Right ventricle myocardium inferior (tissue), 1 donor: ENCODE measurements around the gene EVI2B. TPM values are rescaled to one million over a fixed set of nuclear protein-coding genes. Genes with fewer than 3 reads are reported as not detected.
"Not testable (repeated sequence)": the region's sequence is repeated elsewhere in the genome, so short reads cannot be mapped to it uniquely, and the experiment has no call there.

Experiments used
- ATAC-seq: fragments of 200-7000 bp; cut with Tn5 transposase; one replicate; pipeline ENCODE4 v1.9.1; 2020; ENCODE audit warnings: mild to moderate bottlenecking, moderate library complexity
- DNase-seq: peaks from one replicate; pipeline ENCODE4 v3.0.0; 2021; ENCODE audit errors: missing footprints
- intact Hi-C: fragments of 100-400 bp; cut with DNase I; formaldehyde crosslinking; loops from one replicate; pipeline ENCODE4 v1.11.0; 2022
- total RNA-seq: library from RNA; stranded (reverse); fragmentation: NEBNext Ultra II Directional; extraction: Animal tissue kit (Norgen Biotek cat#: 25700); gene quantifications from one replicate; pipeline ENCODE4 v1.2.1, GENCODE V29; 2021
- donor health status: DM: no; HTN: yes; CAD: no; lungs with severe emphysema.

EVI2B gene
- total RNA-seq, 1 donor from 2014 or later: 2.9 TPM

- DNase-seq, ATAC-seq, intact Hi-C loops: not testable (repeated sequence)
Observed at GRCh38 chr17:31312223-31312622, 1.6 kb downstream of the EVI2B start.

- no peak for DNase-seq
- intact Hi-C loops: no loop called here
- no peak for ATAC-seq
Observed at GRCh38 chr17:31311526-31311925, 2.3 kb downstream of the EVI2B start.

GRCh38 chr17:31310886-31311285 lies 3.0 kb downstream of the EVI2B start:
- ATAC-seq (no peak), DNase-seq (no peak)
- intact Hi-C loops: no loop called here

GRCh38 chr17:31310260-31310659 lies 3.6 kb downstream of the EVI2B start:
- DNase-seq: no peak
- ATAC-seq: no peak
- intact Hi-C loops: no loop called here

GRCh38 chr17:31309556-31309955 lies 4.3 kb downstream of the EVI2B start:
- intact Hi-C loops: no loop called here
- DNase-seq (no peak), ATAC-seq (peak; percentile 34)

GRCh38 chr17:31308372-31309334 lies 5.2 kb downstream of the EVI2B start:
- intact Hi-C loops: no loop called here
- DNase-seq (no peak), ATAC-seq (no peak)

GRCh38 chr17:31307640-31308039 lies 6.2 kb downstream of the EVI2B start:
- intact Hi-C loops: no loop called here
- ATAC-seq (no peak), DNase-seq (no peak)

GRCh38 chr17:31299624-31300023 lies 14.2 kb downstream of the EVI2B start:
- DNase-seq: no peak
- no peak for ATAC-seq
- intact Hi-C loops: no loop called here

GRCh38 chr17:31297090-31297489 lies 16.8 kb downstream of the EVI2B start, which contains the start of gene OMG:
OMG (minus strand) TSS chr17:31297239; CDS start chr17:31296331, 908 bp downstream.
- DNase-seq (no peak), ATAC-seq (no peak)
- intact Hi-C loops: no loop called here

- DNase-seq: no peak
- ATAC-seq: no peak
- intact Hi-C loops: no loop called here
Observed at GRCh38 chr17:31296142-31296541, 17.7 kb downstream of the EVI2B start.

GRCh38 chr17:31295489-31295871 lies 18.4 kb downstream of the EVI2B start:
- intact Hi-C loops: no loop called here
- ATAC-seq (no peak), DNase-seq (no peak)

GRCh38 chr17:31294820-31295488 lies 18.9 kb downstream of the EVI2B start:
- ATAC-seq (no peak), DNase-seq (no peak)
- intact Hi-C loops: no loop called here

- DNase-seq (no peak), ATAC-seq (no peak)
- intact Hi-C loops: no loop called here
Observed at GRCh38 chr17:31294231-31294630, 19.6 kb downstream of the EVI2B start.

- ATAC-seq: no peak
- DNase-seq: no peak
- intact Hi-C loops: no loop called here
Observed at GRCh38 chr17:31293581-31293980, 20.3 kb downstream of the EVI2B start.

- ATAC-seq (no peak), DNase-seq (no peak)
- intact Hi-C loops: no loop called here
Observed at GRCh38 chr17:31291820-31292219, 22.0 kb downstream of the EVI2B start.

- DNase-seq (no peak), ATAC-seq (no peak)
- intact Hi-C loops: no loop called here
Observed at GRCh38 chr17:31289790-31290189, 24.1 kb downstream of the EVI2B start.

- DNase-seq, intact Hi-C loops: not testable (repeated sequence)
Observed at GRCh38 chr17:31287932-31288331, 25.9 kb downstream of the EVI2B start.

GRCh38 chr17:31286587-31286986 lies 27.3 kb downstream of the EVI2B start:
- intact Hi-C loops: no loop called here
- DNase-seq: no peak
- ATAC-seq: no peak

More at GRCh38 chr17:31287932-31288331, 25.9 kb downstream of the EVI2B start:
- ATAC-seq: not testable (repeated sequence)

- DNase-seq (no peak), ATAC-seq (no peak)
- intact Hi-C loops: no loop called here
Observed at GRCh38 chr17:31283841-31284240, 30.0 kb downstream of the EVI2B start.

GRCh38 chr17:31281061-31281460 lies 32.8 kb downstream of the EVI2B start:
- ATAC-seq: no peak
- DNase-seq: no peak
- intact Hi-C loops: no loop called here
